Progenitor cell of endocrine pancreas (in vitro differentiated cells): ENCODE data around the gene OR56A5. TPM values are rescaled to one million over a fixed set of nuclear protein-coding genes. Genes with fewer than 3 reads are reported as not detected.
A peak's percentile ranks its signal among the peaks of the same experiment; 100 is the strongest.
"Not testable (repeated sequence)": the region's sequence is repeated elsewhere in the genome, so short reads cannot be mapped to it uniquely, and the experiment has no call there.

ENCODE experiments used
- DNase-seq: peaks from one replicate; pipeline ENCODE4 v3.0.0; 2021; ENCODE audit warnings: low spot score; ENCODE audit not compliant: unreplicated experiment
- H3K27ac Mint-ChIP-seq: 2 replicates; pipeline ENCODE4 v1.8.0; 2021; ENCODE audit warnings: mild to moderate bottlenecking, moderate library complexity, mixed read lengths
- H3K27me3 Mint-ChIP-seq: 2 replicates; pipeline ENCODE4 v1.8.0; 2021; ENCODE audit warnings: mixed read lengths
- H3K36me3 Mint-ChIP-seq: 2 replicates; pipeline ENCODE4 v1.8.0; 2022; ENCODE audit warnings: mixed read lengths; ENCODE audit not compliant: insufficient read depth
- H3K4me1 Mint-ChIP-seq: 2 replicates; pipeline ENCODE4 v1.8.0; 2021; ENCODE audit warnings: low read depth, mixed read lengths
- H3K4me3 Mint-ChIP-seq: 2 replicates; pipeline ENCODE4 v1.8.0; 2021; ENCODE audit warnings: low read depth, mild to moderate bottlenecking, moderate library complexity, mixed read lengths
- H3K9me3 Mint-ChIP-seq: 2 replicates; pipeline ENCODE4 v1.8.0; 2021; ENCODE audit warnings: low read depth, mixed read lengths
- total RNA-seq: library from RNA; stranded (reverse); gene quantifications from 2 replicates; pipeline ENCODE4 v1.2.1, GENCODE V29; 2021
- TF ChIP-seq, protein P1 (sequence below): fragments of 200-600 bp; sonication (generic); IDR thresholded peaks from one replicate; pipeline ENCODE4 v1.5.0; 2021; ENCODE audit warnings: antibody characterized with exemption, mild to moderate bottlenecking; ENCODE audit not compliant: unreplicated experiment

The OR56A5 gene
- total RNA-seq, 1 donor from 2014 or later = not detected

DNA sequence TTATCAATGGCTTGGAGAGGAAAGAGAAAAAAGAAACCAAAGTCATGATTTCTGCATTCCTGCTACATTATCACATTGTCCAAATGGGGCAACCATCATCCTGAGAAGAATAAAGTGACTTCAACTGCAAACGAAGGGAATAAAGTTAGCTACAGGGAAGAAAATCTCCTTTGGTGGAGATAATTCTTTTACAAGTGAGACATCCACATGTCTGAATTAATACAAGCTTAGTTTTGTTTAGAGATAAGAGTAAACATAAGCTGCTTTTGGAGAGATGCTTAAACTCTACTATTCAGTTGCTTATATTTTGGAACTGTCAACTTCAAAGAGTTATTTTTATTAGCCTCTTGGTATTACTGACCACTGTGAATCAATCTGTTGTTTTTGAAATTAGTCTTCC, 18.6 kb upstream of the OR56A5 start, which contains the start of gene OR52L1:
Gene OR52L1 (minus strand): TSS at position 101 of the 400 bp plus-strand sequence. CDS start 55 bp downstream, at position 46.
- peaks cover 8% of the 10 kb centered on the region for H3K27me3 Mint-ChIP-seq
- DNase-seq = no peak
- TF ChIP-seq, protein P1, sequence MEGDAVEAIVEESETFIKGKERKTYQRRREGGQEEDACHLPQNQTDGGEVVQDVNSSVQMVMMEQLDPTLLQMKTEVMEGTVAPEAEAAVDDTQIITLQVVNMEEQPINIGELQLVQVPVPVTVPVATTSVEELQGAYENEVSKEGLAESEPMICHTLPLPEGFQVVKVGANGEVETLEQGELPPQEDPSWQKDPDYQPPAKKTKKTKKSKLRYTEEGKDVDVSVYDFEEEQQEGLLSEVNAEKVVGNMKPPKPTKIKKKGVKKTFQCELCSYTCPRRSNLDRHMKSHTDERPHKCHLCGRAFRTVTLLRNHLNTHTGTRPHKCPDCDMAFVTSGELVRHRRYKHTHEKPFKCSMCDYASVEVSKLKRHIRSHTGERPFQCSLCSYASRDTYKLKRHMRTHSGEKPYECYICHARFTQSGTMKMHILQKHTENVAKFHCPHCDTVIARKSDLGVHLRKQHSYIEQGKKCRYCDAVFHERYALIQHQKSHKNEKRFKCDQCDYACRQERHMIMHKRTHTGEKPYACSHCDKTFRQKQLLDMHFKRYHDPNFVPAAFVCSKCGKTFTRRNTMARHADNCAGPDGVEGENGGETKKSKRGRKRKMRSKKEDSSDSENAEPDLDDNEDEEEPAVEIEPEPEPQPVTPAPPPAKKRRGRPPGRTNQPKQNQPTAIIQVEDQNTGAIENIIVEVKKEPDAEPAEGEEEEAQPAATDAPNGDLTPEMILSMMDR = no peak

DNA sequence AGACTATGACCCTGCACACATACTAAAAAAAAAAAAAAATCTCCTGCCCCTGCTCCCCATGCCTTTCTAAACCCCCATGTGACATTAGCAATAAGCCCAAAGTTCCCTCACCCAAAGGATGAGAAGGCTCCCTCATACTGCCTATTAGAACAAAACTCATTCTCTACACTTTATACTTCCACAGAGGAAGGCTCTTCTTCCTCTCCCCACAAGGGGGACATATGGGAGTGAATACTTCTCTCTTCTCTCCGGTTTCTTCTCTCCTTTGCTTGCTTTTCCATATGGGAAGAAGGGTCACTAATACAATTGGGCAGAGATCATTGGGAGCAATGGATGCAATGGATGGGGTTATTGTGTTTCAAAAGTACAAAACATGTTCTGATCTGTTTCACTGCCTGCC, 15.1 kb upstream of the OR56A5 start:
- Mint-ChIP-seq H3K4me1 (no peaks in the 10 kb centered on the region), H3K9me3 (peaks cover 26% of the 10 kb centered on the region), H3K36me3 (no peaks in the 10 kb centered on the region), H3K4me3 (no peak overlapping the region), H3K27ac (no peak overlapping the region), H3K27me3 (no peaks in the 10 kb centered on the region)
- no peak for DNase-seq
- TF ChIP-seq, protein P1 = peak; percentile 16

More for the DNA sequence above, 18.6 kb upstream of the OR56A5 start, which contains the start of gene OR52L1:
- Mint-ChIP-seq H3K36me3 (no peaks in the 10 kb centered on the region), H3K9me3 (peaks cover 3% of the 10 kb centered on the region), H3K27ac (no peak within 1 kb of the TSS), H3K4me3 (no peak within 1 kb of the TSS), H3K4me1 (peaks cover 3% of the 10 kb centered on the region)

DNA sequence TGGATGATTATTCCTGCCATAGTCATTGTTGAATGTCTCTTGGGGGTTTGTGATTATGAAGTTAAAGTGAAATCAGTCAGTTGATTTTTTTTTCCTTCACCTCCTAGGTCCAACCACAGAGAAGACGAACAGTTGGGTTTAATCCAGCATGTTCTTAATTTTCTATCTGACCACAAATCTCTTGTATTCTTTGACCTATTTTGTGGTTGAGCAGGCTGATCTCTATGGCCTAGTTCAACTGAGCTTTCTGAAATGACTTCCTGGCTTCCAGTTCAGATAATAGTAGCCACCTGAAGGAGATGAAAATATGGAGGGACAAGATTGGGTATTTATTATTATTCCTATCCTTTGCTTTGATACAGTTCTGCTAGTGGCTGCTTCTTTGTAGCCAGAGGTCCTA, 5.2 kb upstream of the OR56A5 start:
- H3K4me3 Mint-ChIP-seq = no peak overlapping the region
- DNase-seq = no peak
- peaks cover 13% of the 10 kb centered on the region for H3K27me3 Mint-ChIP-seq
- H3K36me3 Mint-ChIP-seq = peaks cover 1% of the 10 kb centered on the region
- H3K27ac Mint-ChIP-seq = no peak overlapping the region
- TF ChIP-seq, protein P1 = no peak
- H3K9me3 Mint-ChIP-seq = peaks cover 5% of the 10 kb centered on the region
- no peaks in the 10 kb centered on the region for H3K4me1 Mint-ChIP-seq

DNA sequence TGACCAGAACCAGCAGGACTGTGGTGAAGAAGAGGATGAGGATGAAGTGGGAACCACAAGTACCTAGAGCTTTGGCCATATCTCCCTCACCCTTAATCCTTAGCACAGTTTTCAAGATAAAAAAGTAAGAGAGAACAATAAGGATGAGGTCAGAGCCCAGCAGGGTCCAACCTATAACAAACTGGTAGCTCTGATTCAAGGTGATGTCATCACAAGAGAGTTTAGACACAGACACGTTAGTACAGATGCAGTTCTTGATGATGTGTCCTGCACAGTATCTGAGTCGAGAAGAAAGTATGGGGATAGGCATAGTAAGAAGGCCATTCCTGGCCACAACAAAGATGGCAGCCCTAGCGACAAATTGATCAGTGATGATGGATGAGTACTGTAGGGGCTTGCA, 586 bp downstream of the OR56A5 start:
- Mint-ChIP-seq H3K4me1 (no peaks in the 10 kb centered on the region), H3K36me3 (no peaks in the 10 kb centered on the region)

DNA sequence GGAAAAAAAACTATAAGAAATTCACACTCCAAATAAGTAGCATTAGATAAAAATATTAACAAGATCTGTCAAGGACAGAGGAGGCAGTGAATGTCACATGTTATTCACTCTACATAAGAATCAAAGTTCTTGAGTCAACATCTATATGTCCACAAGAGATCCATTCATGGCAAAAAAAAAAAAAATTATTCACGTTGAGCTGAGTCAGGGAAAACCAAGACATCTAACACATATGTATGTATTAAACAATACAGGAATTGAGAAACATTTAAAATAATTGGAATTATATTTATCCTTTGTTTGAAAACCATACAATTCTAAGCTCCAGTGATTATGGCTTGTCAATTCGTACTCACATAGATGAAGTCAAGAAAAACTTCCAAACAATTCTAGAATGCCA, 1.3 kb downstream of the OR56A5 start:
- H3K4me1 Mint-ChIP-seq = no peaks in the 10 kb centered on the region
- no peaks in the 10 kb centered on the region for H3K36me3 Mint-ChIP-seq
- peaks cover 18% of the 10 kb centered on the region for H3K9me3 Mint-ChIP-seq
- H3K27me3 Mint-ChIP-seq = peaks cover 13% of the 10 kb centered on the region
- TF ChIP-seq, protein P1 = no peak
- no peak overlapping the region for H3K4me3 Mint-ChIP-seq
- DNase-seq = no peak
- no peak overlapping the region for H3K27ac Mint-ChIP-seq

More for the DNA sequence above, 586 bp downstream of the OR56A5 start:
- TF ChIP-seq, protein P1 = no peak
- Mint-ChIP-seq H3K27me3 (peaks cover 13% of the 10 kb centered on the region), H3K27ac (no peak overlapping the region), H3K9me3 (peaks cover 15% of the 10 kb centered on the region), H3K4me3 (no peak overlapping the region)
- DNase-seq = no peak

DNA sequence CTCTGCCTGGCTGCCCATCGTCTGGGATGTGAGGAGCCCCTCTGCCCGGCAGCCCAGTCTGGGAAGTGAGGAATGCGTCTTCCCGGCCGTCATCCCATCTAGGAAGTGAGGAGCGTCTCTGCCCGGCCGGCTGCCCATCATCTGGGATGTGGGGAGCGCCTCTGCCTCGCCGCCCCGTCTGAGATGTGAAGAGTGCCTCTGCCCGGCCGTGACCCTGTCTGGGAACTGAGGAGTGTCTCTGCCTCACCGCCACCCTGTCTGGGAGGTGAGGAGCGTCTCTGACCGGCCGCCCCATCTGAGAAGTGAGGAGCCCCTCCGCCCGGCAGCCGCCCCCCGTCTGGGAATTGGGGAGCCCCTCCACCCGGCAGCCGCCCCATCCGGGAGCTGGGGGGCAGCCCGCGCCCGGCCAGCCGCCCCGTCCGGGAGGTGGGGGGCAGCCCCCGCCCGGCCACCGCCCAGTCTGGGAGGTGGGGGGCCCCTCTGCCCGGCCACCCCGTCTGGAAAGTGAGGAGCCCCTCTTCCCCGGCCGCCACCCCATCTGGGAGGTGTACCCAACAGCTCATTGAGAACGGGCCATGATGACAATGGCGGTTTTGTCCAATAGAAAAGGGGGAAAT, 7.5 kb downstream of the OR56A5 start:
- not testable (repeated sequence) for H3K27me3 Mint-ChIP-seq, H3K27ac Mint-ChIP-seq, H3K4me3 Mint-ChIP-seq, DNase-seq, H3K4me1 Mint-ChIP-seq, H3K36me3 Mint-ChIP-seq
- H3K9me3 Mint-ChIP-seq = peaks cover 25% of the 10 kb centered on the region
